NB4 (cell line): ENCODE data around the gene CHSY1.
A peak's percentile ranks its signal among the peaks of the same experiment; 100 is the strongest.

Experiments used
- DNase-seq: peaks from one replicate; pipeline ENCODE4 v3.0.0; 2010; ENCODE audit warnings: low read depth
- H3K4me3 ChIP-seq: one replicate; pipeline ENCODE4 v1.5.1; 2011; ENCODE audit warnings: mild to moderate bottlenecking, low read depth, low read length, moderate library complexity
- CTCF ChIP-seq: IDR thresholded peaks from one replicate; pipeline ENCODE4 v1.5.1; 2012; ENCODE audit warnings: low read depth, low read length
- MYC ChIP-seq: IDR thresholded peaks from 2 replicates; pipeline ENCODE4 v1.6.1; 2011; ENCODE audit warnings: low read depth, low read length
- POLR2A ChIP-seq: IDR thresholded peaks from 2 replicates; pipeline ENCODE4 v1.6.1; 2011; ENCODE audit warnings: mild to moderate bottlenecking; ENCODE audit not compliant: insufficient read length; ENCODE audit errors: extremely low read depth
- TF ChIP-seq, protein P1 (sequence below): IDR thresholded peaks from 2 replicates; pipeline ENCODE4 v1.6.1; 2011; ENCODE audit warnings: low read depth, low read length

The CHSY1 gene

GRCh38 chr15:101159096-101159935 lies 92.5 kb downstream of the CHSY1 start:
- TF ChIP-seq POLR2A (no peak), CTCF (no peak), MYC (no peak)
- TF ChIP-seq, protein P1, sequence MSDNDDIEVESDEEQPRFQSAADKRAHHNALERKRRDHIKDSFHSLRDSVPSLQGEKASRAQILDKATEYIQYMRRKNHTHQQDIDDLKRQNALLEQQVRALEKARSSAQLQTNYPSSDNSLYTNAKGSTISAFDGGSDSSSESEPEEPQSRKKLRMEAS = no peak
- no peak overlapping the region for H3K4me3 ChIP-seq
- DNase-seq = peak; percentile 69

DNA sequence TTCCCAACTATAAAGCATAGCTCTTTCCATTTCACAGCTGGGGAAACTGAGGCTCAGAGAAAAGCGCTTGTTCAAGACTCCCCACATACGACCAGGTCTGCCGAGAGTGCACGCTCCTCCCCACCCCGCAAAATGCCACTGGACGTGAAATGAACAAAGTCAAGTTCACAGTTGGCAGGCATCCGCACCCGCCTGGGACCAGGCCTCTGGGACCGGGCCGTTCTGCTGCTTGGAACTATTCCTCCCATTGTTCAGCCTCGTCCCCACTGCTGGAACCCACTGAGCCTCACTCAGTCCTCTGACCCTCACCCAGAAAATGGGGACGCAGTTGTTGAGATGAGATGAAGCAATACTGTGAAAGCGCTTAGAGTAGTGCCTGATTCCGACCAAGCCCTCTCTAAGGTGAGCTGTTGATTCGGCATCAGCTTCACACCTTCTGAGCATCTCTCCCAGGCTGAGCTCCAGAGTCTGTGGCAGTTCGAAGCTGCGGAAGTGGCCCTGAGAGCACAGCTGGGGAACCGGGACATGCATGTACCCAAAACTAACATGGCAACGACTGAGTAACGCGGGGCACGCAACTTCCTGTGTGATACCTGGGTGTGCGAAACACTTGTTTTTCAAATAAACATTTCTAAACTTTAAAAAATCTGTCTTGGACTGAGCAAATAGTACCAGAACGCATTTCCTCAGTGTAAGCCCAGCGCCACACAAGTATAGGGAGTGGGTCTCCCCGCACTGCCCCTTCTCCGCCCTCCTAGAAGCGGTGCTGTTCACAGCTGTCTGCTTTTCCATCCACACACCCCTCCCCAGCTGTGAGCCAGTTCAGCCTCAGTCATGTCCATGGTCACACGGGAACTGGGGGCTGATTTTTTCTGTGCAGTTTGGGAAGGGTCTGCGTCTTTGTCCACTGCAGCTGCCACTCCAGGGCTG lies 93.4 kb downstream of the CHSY1 start:
- H3K4me3 ChIP-seq = no peak overlapping the region
- DNase-seq = no peak
- TF ChIP-seq, protein P1 = no peak
- no peak for TF ChIP-seq MYC
- TF ChIP-seq POLR2A = no peak
- TF ChIP-seq CTCF = no peak

- no peak overlapping the region for H3K4me3 ChIP-seq
- TF ChIP-seq POLR2A (no peak), CTCF (no peak), MYC (no peak)
- TF ChIP-seq, protein P1 = no peak
- DNase-seq = no peak
These were observed 94.1 kb downstream of the CHSY1 start for GRCh38 chr15:101157721-101158120.

DNA sequence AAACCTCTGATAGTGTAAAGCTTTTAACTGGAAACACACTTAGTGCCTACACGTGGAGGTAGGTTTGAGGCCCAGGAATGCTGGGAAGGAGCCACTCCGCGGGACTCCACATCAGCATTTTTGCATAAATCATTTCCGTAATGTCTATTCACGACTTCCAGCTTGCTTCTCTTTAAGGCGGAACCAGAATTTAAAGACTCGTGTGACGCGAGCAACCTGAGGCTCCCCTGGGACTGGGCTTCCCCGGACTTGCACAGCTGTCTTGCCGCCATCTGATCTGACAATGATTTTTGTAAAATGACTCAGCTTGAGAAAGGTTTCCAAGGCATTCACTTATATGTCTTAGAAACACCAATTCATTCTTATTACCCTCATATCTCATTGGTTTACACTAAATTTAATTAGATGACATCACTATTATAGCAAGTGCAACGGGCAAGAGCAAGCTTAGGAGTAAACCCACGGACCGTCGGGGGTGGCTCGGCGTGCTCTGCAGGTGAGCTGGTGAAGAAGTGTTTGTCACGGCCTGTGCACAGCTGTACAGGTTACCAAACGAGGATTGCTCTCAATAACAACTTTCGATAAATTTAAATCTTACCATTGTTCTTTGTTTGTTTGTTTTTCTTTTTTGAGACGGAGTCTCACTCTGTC lies 95.2 kb downstream of the CHSY1 start:
- DNase-seq = peak; percentile 83
- TF ChIP-seq POLR2A = no peak
- TF ChIP-seq, protein P1 = peak; percentile 56
- no peak for TF ChIP-seq CTCF
- 0 out of 2 replicates have a peak, but pooled peaks have one; percentile 49 for TF ChIP-seq MYC
- no peak overlapping the region for H3K4me3 ChIP-seq

GRCh38 chr15:101156061-101156460 lies 95.8 kb downstream of the CHSY1 start:
- no peak for DNase-seq
- H3K4me3 ChIP-seq = no peak overlapping the region
- TF ChIP-seq, protein P1 = no peak
- no peak for TF ChIP-seq CTCF
- no peak for TF ChIP-seq MYC
- TF ChIP-seq POLR2A = no peak
